Cortex of kidney (tissue), 1 donor: ENCODE data around the gene TMCO1.
"Not testable (repeated sequence)": the region's sequence is repeated elsewhere in the genome, so short reads cannot be mapped to it uniquely, and the experiment has no call there.

ENCODE experiments used
- DNase-seq: peaks from one replicate; lab custom pipeline; 2025; lab: John Stamatoyannopoulos, UW

Gene TMCO1

GRCh38 chr1:165686971-165687433 lies 81.7 kb downstream of the TMCO1 start:
- DNase-seq, result no peak

- DNase-seq, result no peak
Observed at GRCh38 chr1:165686121-165686970, 82.3 kb downstream of the TMCO1 start.

GRCh38 chr1:165683848-165684485 lies 84.7 kb downstream of the TMCO1 start:
- DNase-seq, result no peak

- DNase-seq, result not testable (repeated sequence)
Observed at GRCh38 chr1:165680773-165681172, 87.9 kb downstream of the TMCO1 start.

- no peak for DNase-seq
Observed at GRCh38 chr1:165680303-165680702, 88.4 kb downstream of the TMCO1 start.

GRCh38 chr1:165679282-165680036 lies 89.2 kb downstream of the TMCO1 start:
- no peak for DNase-seq

GRCh38 chr1:165678509-165678908 lies 90.2 kb downstream of the TMCO1 start:
- DNase-seq, result no peak
